Smooth muscle cell (in vitro differentiated cells): ENCODE measurements around the gene C1QC. TPM values are rescaled to one million over a fixed set of nuclear protein-coding genes. Genes with fewer than 3 reads are reported as not detected.

Experiments
- DNase-seq: peaks from one replicate; lab custom pipeline; 2025; ENCODE audit not compliant: unreplicated experiment; lab: John Stamatoyannopoulos, UW
- H2AFZ ChIP-seq: fragments of 200-600 bp; sonication (generic); 2 replicates; pipeline ENCODE4 v1.6.0; 2016; ENCODE audit warnings: antibody characterized with exemption, low read depth, mild to moderate bottlenecking
- H3F3A ChIP-seq: fragments of 200-600 bp; sonication (generic); 2 replicates; pipeline ENCODE4 v1.6.0; 2017; ENCODE audit warnings: antibody characterized with exemption, low read depth
- H3K27ac ChIP-seq: fragments of 200-600 bp; sonication (generic); 2 replicates; pipeline ENCODE4 v1.5.1; 2016; ENCODE audit warnings: low read depth, mild to moderate bottlenecking
- H3K27me3 ChIP-seq: fragments of 200-600 bp; sonication (generic); 2 replicates; pipeline ENCODE4 v1.6.1; 2016; ENCODE audit warnings: low read depth, mild to moderate bottlenecking
- H3K36me3 ChIP-seq: fragments of 200-600 bp; sonication (generic); 2 replicates; pipeline ENCODE4 v1.5.1; 2016; ENCODE audit warnings: low read depth
- H3K4me1 ChIP-seq: fragments of 200-600 bp; sonication (generic); 2 replicates; pipeline ENCODE4 v1.5.1; 2016; ENCODE audit warnings: low read depth
- H3K4me2 ChIP-seq: fragments of 200-600 bp; sonication (generic); 2 replicates; pipeline ENCODE4 v1.6.0; 2016; ENCODE audit warnings: mild to moderate bottlenecking
- H3K4me3 ChIP-seq: fragments of 200-600 bp; sonication (generic); 2 replicates; pipeline ENCODE4 v1.5.1; 2016; ENCODE audit warnings: mild to moderate bottlenecking
- H3K79me2 ChIP-seq: fragments of 200-600 bp; sonication (generic); 2 replicates; pipeline ENCODE4 v1.6.0; 2016; ENCODE audit warnings: low read depth, mild to moderate bottlenecking
- H3K9ac ChIP-seq: fragments of 200-600 bp; sonication (generic); 2 replicates; pipeline ENCODE4 v1.6.0; 2016; ENCODE audit warnings: low read depth
- H3K9me3 ChIP-seq: fragments of 200-600 bp; sonication (generic); replicated peaks from 2 replicates; pipeline ENCODE4 v1.5.1; 2016; ENCODE audit warnings: low read depth
- H4K20me1 ChIP-seq: fragments of 200-600 bp; sonication (generic); 2 replicates; pipeline ENCODE4 v1.6.0; 2016; ENCODE audit warnings: low read depth
- whole genome bisulfite sequencing: methylation state at CpG from one replicate; pipeline ENCODE4 v1.1.7; 2016; ENCODE audit warnings: low lambda C conversion rate; 5-methylcytosine and 5-hydroxymethylcytosine counted together
- polyA plus RNA-seq: library from polyadenylated mRNA; unstranded; fragments of >200 nt; fragmentation: Nextera tagmentation; extraction: Ambion mirVana; gene quantifications from 2 replicates; pipeline ENCODE4 v1.2.1, GENCODE V29; 2016
- total RNA-seq: library from RNA; depleted of rRNA; stranded (reverse); fragments of >200 nt; gene quantifications from 2 replicates; pipeline ENCODE4 v1.2.3, GENCODE V29; 2014
- TF ChIP-seq, protein P1 (sequence below): fragments of 200-600 bp; sonication (generic); IDR thresholded peaks from 2 replicates; pipeline ENCODE4 v1.5.1; 2017; ENCODE audit warnings: borderline replicate concordance, mild to moderate bottlenecking, antibody characterized with exemption; ENCODE audit not compliant: insufficient read depth, poor library complexity, severe bottlenecking

C1QC gene
- total and polyA plus RNA-seq, 2 experiments from 2014 or later: not detected

GRCh38 chr1:22652881-22653316 is 9.5 kb downstream of the C1QC start, which contains the start of gene C1QB:
C1QB (plus strand) TSS chr1:22653236; CDS start chr1:22659463, 6,227 bp downstream.
- no peaks in the 10 kb centered on the region for H3K4me1 ChIP-seq
- DNase-seq: no peak
- no peak within 1 kb of the TSS for H3K27ac ChIP-seq
- H3F3A ChIP-seq: no peaks in the 10 kb centered on the region
- H3K4me2 ChIP-seq: no peak within 1 kb of the TSS
- 83% methylated on average over 11 of the region's 13 CpGs for WGBS
- H3K9ac ChIP-seq: no peak within 1 kb of the TSS
- no peak within 1 kb of the TSS for H3K4me3 ChIP-seq
- no peaks in the 10 kb centered on the region for H3K36me3 ChIP-seq
- H4K20me1 ChIP-seq: no peaks in the 10 kb centered on the region
- no peaks in the 10 kb centered on the region for H3K9me3 ChIP-seq
- TF ChIP-seq, protein P1, sequence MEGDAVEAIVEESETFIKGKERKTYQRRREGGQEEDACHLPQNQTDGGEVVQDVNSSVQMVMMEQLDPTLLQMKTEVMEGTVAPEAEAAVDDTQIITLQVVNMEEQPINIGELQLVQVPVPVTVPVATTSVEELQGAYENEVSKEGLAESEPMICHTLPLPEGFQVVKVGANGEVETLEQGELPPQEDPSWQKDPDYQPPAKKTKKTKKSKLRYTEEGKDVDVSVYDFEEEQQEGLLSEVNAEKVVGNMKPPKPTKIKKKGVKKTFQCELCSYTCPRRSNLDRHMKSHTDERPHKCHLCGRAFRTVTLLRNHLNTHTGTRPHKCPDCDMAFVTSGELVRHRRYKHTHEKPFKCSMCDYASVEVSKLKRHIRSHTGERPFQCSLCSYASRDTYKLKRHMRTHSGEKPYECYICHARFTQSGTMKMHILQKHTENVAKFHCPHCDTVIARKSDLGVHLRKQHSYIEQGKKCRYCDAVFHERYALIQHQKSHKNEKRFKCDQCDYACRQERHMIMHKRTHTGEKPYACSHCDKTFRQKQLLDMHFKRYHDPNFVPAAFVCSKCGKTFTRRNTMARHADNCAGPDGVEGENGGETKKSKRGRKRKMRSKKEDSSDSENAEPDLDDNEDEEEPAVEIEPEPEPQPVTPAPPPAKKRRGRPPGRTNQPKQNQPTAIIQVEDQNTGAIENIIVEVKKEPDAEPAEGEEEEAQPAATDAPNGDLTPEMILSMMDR: no peak
- H2AFZ ChIP-seq: no peak within 1 kb of the TSS
- no peaks in the 10 kb centered on the region for H3K79me2 ChIP-seq
- peaks cover 51% of the 10 kb centered on the region for H3K27me3 ChIP-seq

- Histone ChIP-seq H3K27ac (no peak overlapping the region), H3K9me3 (no peaks in the 10 kb centered on the region), H3K4me2 (no peak overlapping the region), H3K9ac (no peak overlapping the region), H3K4me3 (no peak overlapping the region), H2AFZ (no peak overlapping the region), H3K36me3 (no peaks in the 10 kb centered on the region), H4K20me1 (no peaks in the 10 kb centered on the region), H3K4me1 (no peaks in the 10 kb centered on the region), H3K27me3 (peaks cover 58% of the 10 kb centered on the region), H3F3A (no peaks in the 10 kb centered on the region), H3K79me2 (no peaks in the 10 kb centered on the region)
- TF ChIP-seq, protein P1: no peak
- DNase-seq: no peak
- WGBS: 67% methylated on average over 5 of the region's 5 CpGs
Measured at GRCh38 chr1:22654692-22655091, 11.3 kb downstream of the C1QC start.

DNA sequence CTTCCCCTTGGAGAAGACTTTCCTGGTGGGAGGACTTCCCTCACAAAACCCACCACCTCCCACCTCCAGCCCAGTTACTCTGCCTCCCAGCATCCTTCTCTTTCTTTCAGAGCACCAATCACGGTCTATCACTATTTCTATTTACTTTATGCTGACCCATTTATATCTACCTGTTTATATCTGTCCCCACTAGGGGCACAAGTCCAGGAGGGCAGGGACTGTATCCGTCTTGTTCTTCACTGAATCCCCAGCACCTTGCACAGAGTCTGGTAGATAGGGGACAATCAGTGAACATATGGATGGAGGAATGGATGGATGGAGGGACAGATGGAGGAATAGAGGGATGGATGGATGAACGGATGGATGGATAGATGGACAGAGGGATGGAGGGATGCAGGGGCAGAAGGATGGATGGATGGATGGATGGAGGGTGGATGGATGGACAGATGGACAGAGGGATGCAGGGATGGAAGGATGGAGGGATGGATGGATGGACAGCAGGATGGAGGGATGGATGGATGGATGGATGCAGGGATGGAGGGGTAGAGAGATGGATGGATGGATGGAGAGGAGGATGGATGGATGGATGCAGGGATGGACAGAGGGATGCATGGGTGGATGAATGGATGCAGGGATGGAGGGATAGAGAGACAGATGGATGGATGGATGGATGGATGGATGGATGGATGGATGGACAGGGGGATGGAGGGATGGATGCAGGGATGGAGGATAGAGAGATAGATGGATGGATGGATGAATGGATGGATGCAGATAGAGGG is 15.1 kb downstream of the C1QC start:
- Histone ChIP-seq H3K4me2 (no peak overlapping the region), H3K79me2 (no peaks in the 10 kb centered on the region), H3K9me3 (no peaks in the 10 kb centered on the region), H3K9ac (no peak overlapping the region), H3K27me3 (peaks cover 59% of the 10 kb centered on the region), H3K4me3 (no peak overlapping the region), H3K27ac (no peak overlapping the region), H3K4me1 (no peaks in the 10 kb centered on the region), H3F3A (no peaks in the 10 kb centered on the region), H3K36me3 (no peaks in the 10 kb centered on the region), H4K20me1 (no peaks in the 10 kb centered on the region), H2AFZ (no peak overlapping the region)
- no peak for DNase-seq
- WGBS: 73% methylated on average over 3 of the region's 3 CpGs
- TF ChIP-seq, protein P1: no peak
